ENCODE results near the gene TMEM109.

Gene TMEM109

GRCh38 chr11:60913793-60914632 lies at the start of gene TMEM109:
TMEM109 (plus strand) TSS chr11:60914158; CDS start chr11:60919694, 5,536 bp downstream.
- DNase-seq: peak; percentile 98

- no peak for DNase-seq
These were observed 49.0 kb upstream of the TMEM109 start for GRCh38 chr11:60864856-60865513.

GRCh38 chr11:60866911-60867870 lies 46.8 kb upstream of the TMEM109 start, which contains the start of gene ZP1:
ZP1 (plus strand) TSS chr11:60867542; CDS start chr11:60867562, 20 bp downstream.
- no peak for DNase-seq

GRCh38 chr11:60867871-60868681 lies 45.9 kb upstream of the TMEM109 start:
- DNase-seq: no peak

GRCh38 chr11:60868682-60869450 lies 45.1 kb upstream of the TMEM109 start:
- DNase-seq: no peak

- no peak for DNase-seq
These were observed 44.5 kb upstream of the TMEM109 start for GRCh38 chr11:60869451-60869825.

- DNase-seq: no peak
These were observed 43.7 kb upstream of the TMEM109 start for GRCh38 chr11:60870276-60870675.

- no peak for DNase-seq
These were observed 43.1 kb upstream of the TMEM109 start for GRCh38 chr11:60870733-60871377.

GRCh38 chr11:60871378-60872061 lies 42.4 kb upstream of the TMEM109 start:
- no peak for DNase-seq

- DNase-seq: no peak
These were observed 41.6 kb upstream of the TMEM109 start for GRCh38 chr11:60872124-60872960.

GRCh38 chr11:60872961-60873524 lies 40.9 kb upstream of the TMEM109 start:
- no peak for DNase-seq

- no peak for DNase-seq
These were observed 40.4 kb upstream of the TMEM109 start for GRCh38 chr11:60873533-60873932.

GRCh38 chr11:60874421-60875365 lies 39.3 kb upstream of the TMEM109 start:
- DNase-seq: no peak

GRCh38 chr11:60875366-60876167 lies 38.4 kb upstream of the TMEM109 start:
- no peak for DNase-seq

- DNase-seq: no peak
These were observed 37.8 kb upstream of the TMEM109 start for GRCh38 chr11:60876168-60876485.

- DNase-seq: no peak
These were observed 35.5 kb upstream of the TMEM109 start for GRCh38 chr11:60878245-60879101.
